GM13977 (cell line): ENCODE measurements around the gene ZNF765.
"Not testable (repeated sequence)": the region's sequence is repeated elsewhere in the genome, so short reads cannot be mapped to it uniquely, and the experiment has no call there.

Source experiments
- DNase-seq: peaks from one replicate; pipeline ENCODE4 v3.0.0; 2012; ENCODE audit warnings: low spot score
- in situ Hi-C: fragments of 300-500 bp; cut with MboI; formaldehyde crosslinking; loops from one replicate; pipeline ENCODE4 v1.12.0; 2022; ENCODE audit warnings: low sequenced_read_pairs, low pct_unique_long_range_greater_than_20kb, mixed read lengths, inconsistent platforms; ENCODE audit not compliant: unreplicated experiment
- TF ChIP-seq, protein P1 (sequence below): IDR thresholded peaks from 2 replicates; pipeline ENCODE4 v1.5.1; 2012; ENCODE audit warnings: mild to moderate bottlenecking, control low read depth; ENCODE audit not compliant: insufficient read depth; ENCODE audit errors: extremely low read depth, missing control alignments

ZNF765 gene

DNA sequence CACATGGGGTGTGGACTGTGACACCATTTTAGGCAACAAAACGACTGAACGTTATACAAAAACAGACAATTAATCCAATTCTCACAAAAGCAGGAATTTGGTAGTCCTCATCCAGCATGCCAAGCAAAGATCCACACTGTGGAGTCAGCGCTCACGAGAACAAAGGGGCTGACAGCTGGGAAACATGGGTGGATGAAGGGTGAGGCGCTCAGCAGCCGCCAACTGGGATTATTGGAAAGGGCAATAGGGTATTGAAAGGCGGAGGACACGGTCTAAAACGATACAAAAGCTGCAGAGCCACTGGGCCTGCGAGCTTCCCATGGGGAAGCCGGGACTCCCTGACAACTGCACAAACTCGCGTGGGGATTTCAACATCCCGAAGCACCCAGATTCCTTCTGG is 67.9 kb downstream of the ZNF765 start:
- in situ Hi-C loops = no loop called here
- TF ChIP-seq, protein P1, sequence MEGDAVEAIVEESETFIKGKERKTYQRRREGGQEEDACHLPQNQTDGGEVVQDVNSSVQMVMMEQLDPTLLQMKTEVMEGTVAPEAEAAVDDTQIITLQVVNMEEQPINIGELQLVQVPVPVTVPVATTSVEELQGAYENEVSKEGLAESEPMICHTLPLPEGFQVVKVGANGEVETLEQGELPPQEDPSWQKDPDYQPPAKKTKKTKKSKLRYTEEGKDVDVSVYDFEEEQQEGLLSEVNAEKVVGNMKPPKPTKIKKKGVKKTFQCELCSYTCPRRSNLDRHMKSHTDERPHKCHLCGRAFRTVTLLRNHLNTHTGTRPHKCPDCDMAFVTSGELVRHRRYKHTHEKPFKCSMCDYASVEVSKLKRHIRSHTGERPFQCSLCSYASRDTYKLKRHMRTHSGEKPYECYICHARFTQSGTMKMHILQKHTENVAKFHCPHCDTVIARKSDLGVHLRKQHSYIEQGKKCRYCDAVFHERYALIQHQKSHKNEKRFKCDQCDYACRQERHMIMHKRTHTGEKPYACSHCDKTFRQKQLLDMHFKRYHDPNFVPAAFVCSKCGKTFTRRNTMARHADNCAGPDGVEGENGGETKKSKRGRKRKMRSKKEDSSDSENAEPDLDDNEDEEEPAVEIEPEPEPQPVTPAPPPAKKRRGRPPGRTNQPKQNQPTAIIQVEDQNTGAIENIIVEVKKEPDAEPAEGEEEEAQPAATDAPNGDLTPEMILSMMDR = no peak
- DNase-seq = no peak

DNA sequence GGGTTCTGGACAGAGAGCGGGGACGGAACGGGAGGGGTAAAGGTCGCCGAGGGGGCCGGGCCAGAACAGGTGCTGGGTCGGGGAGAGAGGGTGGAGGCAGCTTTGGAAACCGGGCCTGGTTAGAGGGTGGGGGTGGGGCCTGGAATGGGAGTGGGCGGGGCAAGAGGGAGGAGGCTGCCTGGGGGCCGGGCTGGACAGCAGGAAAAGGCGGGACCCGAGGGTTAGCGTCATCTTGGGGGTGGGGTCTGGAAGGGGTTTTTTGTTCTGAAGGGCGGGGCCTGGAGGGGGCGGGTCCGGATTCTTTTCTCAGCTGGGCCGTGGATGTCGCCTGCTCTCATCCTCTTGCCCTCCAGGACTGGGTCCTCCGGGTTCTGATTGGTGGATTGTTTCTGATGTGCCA is 68.3 kb downstream of the ZNF765 start:
- no peak for DNase-seq
- in situ Hi-C loops = no loop called here
- TF ChIP-seq, protein P1 = no peak

DNA sequence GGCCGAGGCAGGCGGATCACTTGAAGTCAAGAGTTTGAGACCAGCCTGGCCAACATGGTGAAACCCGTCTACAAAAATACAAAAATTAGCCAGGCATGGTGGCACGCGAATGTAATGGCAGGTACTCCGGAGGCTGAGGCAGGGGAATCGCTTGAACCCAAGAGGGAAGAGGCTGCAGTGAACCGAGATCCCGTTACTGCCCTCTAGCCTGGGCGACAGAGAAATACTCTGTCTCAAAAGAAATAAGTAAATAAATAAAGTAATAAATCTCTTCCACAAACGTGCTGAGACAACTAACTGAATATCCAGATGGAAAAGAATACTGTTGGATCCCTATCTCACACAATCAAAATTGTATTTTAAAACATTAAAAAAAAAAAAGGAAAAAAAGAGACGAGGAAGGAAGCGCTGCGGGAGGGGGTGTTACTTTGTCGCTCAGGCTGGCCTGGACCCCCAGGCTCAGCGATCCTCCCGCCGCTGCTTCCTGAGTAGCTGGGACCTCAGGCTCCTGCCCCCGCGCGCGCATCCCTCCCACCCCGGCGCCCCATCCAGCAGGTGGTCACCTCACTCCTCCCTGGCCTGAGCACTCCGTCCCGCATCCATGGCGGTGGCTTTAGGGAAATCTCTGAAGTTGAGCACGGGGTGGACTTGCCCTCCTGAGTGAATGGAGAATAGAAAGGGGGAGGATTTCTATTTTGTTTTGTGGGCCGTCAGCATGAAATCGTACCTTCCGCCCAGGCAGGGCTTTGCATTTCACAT is 72.0 kb downstream of the ZNF765 start:
- TF ChIP-seq, protein P1 = no peak
- DNase-seq = peak; percentile 24
- in situ Hi-C loops = no loop called here

DNA sequence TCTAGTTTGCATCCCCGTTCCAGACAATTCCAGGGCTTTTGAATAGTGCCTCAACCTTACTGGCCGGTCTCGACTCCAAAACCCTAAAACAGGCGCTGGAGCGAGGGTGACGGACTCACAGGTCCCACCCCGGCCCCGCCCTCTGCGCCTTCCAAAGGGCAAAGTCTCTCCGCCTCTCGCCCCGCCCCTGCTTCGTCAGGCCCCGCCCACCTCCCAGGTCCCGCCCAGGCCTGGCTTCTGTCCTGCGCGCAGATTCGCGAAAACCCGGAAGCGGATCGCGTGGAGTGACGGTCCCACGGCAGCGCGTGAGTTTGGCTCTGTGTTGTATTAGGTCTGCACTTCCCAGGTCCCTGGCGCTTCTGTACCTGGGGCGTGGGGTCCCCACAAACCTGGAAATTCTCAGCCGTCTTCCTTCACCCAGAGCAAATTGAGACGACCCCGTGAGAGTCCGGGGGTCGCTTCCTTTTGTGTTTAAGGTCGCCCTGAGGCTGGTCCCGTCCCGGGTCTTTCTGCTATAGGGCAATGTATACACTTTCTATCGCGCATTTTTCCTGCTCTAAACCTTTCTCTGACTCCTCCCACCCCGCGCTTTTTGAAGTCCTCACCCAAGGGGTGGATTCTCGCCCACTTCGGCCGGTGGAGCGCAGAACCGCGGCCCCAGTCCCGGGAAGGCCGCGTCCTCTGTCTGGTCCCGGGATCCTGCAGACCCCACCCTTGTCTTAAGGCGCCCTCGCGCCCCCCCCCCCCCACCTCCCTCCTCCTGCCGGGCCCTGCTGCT is 72.7 kb downstream of the ZNF765 start, which contains the start of gene ZNF813:
Gene ZNF813, plus strand, starts transcription at position 249 of the 778 bp plus-strand sequence. CDS start 16,090 bp downstream, outside the sequence.
- TF ChIP-seq, protein P1 = no peak
- DNase-seq = peak; percentile 93

DNA sequence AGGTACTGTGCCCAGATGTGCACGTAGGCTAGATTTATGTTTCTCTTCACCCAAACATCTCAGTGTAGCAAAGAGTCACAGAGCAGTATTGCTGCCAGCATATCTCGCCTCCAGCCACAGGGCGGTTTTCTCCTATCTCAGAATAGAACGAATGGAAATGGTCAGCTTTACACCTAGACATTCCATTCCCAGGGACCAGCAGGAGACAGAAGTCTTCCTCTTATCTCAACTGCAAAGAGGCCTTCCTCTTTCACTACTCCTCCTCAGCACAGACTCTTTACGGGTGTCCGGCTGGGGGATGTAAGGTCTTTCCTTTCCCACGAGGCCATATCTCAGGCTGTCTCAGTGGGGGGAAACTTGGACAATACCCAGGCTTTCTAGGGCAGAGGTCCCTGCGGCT is 73.7 kb downstream of the ZNF765 start:
- in situ Hi-C loops, DNase-seq: not testable (repeated sequence)

More for the DNA sequence above, 72.7 kb downstream of the ZNF765 start, which contains the start of gene ZNF813:
- in situ Hi-C loops = no loop called here

DNA sequence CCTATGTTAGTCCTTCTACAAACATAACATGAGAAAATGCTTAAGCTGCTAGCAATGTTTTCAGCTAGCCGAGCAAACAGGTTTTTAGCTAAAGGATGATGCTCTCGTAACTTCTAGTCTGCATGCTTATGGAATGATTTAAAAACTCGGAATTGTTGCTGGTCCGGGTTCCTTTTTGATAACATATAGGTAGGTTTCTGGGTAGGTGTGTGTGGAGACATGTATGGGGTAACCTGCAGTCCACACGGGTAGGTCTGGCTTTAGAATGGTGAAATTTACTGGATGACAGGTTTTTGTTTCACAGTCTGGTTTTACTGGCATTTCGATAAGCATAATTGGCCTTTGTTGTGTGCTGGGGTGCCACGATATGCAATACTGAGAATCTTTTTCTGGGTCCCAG is 77.0 kb downstream of the ZNF765 start:
- in situ Hi-C loops = no loop called here
- TF ChIP-seq, protein P1 = no peak

DNA sequence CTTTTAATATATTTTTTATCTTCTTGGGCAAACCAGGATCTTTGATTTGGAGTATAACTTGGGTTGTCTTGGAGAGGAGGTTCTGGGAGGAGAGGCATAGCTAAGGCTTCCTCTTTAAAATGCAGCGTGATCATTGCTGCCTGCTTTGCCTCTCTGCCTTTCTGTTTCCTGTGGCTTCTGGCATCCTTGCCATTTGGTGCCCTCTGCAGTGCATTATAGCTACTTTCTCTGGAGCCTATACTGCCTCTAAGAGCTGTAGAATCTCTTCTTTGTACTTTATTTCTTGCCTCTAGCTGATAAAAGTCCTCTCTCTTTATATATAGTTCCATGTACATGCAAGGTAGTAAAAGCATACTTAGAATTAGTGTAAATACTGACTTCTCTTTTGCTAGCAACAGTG is 79.9 kb downstream of the ZNF765 start:
- DNase-seq, in situ Hi-C loops: not testable (repeated sequence)

More for the DNA sequence above, 77.0 kb downstream of the ZNF765 start:
- no peak for DNase-seq

DNA sequence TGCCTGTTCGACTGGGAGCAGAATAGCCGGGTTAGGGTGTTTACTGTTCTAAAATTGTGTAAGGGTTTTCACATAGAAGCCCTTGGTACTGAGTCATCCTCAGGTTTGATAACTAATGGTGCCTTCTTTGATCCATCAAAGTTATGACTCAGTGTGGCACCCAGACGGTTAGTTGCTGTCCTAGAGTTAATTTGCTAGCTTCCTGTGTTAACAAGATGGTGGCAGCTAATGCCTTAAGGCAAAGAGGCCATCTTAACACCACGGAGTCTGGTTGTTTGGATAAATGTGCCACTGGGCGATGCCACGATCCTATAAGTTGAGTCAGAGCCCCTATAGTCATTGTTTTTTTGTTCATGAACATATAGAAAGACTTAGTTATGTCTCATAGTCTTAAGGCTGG is 80.5 kb downstream of the ZNF765 start:
- in situ Hi-C loops, DNase-seq: not testable (repeated sequence)
